Measurements from ENCODE around the gene PCDHA1. TPM values are rescaled to one million over a fixed set of nuclear protein-coding genes. Genes with fewer than 3 reads are reported as not detected.

PCDHA1 gene
- total and polyA plus RNA-seq, 2 of the 13 experiments (the other 11 are each of a cell fraction or from before 2014, with no cell fraction given) = not detected

DNA sequence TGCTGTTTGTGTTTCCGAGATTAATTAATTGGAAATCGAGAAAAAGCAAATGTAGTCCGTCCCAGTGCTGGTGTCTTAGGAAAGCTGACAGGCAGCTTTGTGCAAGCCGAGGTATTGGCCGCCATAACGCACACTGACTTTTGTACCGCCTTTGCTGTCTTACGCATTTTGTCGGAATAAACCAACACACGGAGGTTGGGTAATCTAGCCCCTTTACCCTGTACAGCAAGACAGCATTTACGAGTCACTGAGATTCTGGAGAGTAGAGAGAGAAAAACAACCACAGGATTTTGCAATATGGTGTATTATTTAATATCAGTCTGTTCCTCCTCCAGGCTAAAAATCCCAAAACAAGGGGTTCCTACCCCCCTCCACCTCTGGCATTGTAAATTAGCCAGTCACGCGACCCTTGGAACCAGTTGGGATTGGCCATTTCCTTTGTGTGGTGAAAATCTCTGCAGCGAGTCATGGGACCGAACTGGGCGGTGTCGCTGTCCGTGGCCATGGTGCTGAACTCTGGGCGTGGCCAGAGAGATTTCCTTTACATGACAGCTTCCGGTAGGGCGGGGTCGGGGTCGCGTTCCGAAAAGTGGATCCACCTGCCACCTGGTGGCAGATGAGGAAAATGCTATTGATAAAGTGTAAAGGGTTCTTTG lies 255.0 kb downstream of the PCDHA1 start (continued):
- TF ChIP-seq, protein P1, sequence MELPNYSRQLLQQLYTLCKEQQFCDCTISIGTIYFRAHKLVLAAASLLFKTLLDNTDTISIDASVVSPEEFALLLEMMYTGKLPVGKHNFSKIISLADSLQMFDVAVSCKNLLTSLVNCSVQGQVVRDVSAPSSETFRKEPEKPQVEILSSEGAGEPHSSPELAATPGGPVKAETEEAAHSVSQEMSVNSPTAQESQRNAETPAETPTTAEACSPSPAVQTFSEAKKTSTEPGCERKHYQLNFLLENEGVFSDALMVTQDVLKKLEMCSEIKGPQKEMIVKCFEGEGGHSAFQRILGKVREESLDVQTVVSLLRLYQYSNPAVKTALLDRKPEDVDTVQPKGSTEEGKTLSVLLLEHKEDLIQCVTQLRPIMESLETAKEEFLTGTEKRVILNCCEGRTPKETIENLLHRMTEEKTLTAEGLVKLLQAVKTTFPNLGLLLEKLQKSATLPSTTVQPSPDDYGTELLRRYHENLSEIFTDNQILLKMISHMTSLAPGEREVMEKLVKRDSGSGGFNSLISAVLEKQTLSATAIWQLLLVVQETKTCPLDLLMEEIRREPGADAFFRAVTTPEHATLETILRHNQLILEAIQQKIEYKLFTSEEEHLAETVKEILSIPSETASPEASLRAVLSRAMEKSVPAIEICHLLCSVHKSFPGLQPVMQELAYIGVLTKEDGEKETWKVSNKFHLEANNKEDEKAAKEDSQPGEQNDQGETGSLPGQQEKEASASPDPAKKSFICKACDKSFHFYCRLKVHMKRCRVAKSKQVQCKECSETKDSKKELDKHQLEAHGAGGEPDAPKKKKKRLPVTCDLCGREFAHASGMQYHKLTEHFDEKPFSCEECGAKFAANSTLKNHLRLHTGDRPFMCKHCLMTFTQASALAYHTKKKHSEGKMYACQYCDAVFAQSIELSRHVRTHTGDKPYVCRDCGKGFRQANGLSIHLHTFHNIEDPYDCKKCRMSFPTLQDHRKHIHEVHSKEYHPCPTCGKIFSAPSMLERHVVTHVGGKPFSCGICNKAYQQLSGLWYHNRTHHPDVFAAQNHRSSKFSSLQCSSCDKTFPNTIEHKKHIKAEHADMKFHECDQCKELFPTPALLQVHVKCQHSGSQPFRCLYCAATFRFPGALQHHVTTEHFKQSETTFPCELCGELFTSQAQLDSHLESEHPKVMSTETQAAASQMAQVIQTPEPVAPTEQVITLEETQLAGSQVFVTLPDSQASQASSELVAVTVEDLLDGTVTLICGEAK (IDR thresholded peaks at IDR 0.05) = no peak
- TF ChIP-seq, protein P1 (CRISPR knock-in tag; IDR thresholded peaks at IDR 0.05) = no peak
- TF ChIP-seq MXD3 (CRISPR knock-in tag; IDR thresholded peaks at IDR 0.05) (0 out of 2 replicates have a peak, but pooled peaks have one; percentile 48), ZFP1 (CRISPR knock-in tag; IDR thresholded peaks at IDR 0.05) (peak; percentile 61; the same call in 1 of the 2 replicates), ZNF263 (CRISPR knock-in tag; IDR thresholded peaks at IDR 0.05) (peak; percentile 33; the same call in 1 of the 2 replicates), USF2 (IDR thresholded peaks at IDR 0.05; ENCODE audit: low read depth, low read length) (no peak), USF2 (CRISPR knock-in tag; IDR thresholded peaks at IDR 0.05; ENCODE audit: borderline replicate concordance) (no peak), ETV6 (CRISPR knock-in tag; conservative IDR thresholded peaks at IDR 0.05) (peak; percentile 73; the same call in 1 of the 2 replicates), PAX8 (CRISPR knock-in tag; IDR thresholded peaks at IDR 0.05; ENCODE audit: borderline replicate concordance) (no peak), MAFK (conservative IDR thresholded peaks at IDR 0.05 in 1 of 2, IDR thresholded peaks at IDR 0.05 in 1 of 2; ENCODE audit: low read length in 2 of 2) (no peak)
